ENCODE data around the gene ICAM2.

DNA sequence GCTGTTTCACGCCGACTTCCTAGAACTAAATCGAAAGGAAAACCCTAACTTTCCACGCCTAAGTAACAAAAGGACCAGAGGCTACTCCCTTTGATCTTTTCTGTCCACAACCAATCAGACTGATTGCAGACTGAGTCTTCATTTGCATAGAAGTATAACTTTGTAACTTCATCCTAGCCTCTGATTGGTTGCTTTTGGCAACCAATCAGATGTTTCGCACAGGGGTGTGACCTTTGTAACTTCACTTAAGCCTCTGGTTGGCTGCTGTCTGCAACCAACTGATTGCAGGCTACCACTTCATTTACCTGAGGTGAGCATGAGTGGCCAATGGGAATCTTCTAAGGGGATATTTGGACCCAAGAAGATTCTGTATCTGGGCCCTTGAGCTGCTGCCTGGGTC is 17.4 kb upstream of the ICAM2 start:
- TF ChIP-seq, protein P1, sequence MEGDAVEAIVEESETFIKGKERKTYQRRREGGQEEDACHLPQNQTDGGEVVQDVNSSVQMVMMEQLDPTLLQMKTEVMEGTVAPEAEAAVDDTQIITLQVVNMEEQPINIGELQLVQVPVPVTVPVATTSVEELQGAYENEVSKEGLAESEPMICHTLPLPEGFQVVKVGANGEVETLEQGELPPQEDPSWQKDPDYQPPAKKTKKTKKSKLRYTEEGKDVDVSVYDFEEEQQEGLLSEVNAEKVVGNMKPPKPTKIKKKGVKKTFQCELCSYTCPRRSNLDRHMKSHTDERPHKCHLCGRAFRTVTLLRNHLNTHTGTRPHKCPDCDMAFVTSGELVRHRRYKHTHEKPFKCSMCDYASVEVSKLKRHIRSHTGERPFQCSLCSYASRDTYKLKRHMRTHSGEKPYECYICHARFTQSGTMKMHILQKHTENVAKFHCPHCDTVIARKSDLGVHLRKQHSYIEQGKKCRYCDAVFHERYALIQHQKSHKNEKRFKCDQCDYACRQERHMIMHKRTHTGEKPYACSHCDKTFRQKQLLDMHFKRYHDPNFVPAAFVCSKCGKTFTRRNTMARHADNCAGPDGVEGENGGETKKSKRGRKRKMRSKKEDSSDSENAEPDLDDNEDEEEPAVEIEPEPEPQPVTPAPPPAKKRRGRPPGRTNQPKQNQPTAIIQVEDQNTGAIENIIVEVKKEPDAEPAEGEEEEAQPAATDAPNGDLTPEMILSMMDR (IDR thresholded peaks at IDR 0.05), result no peak
- TF ChIP-seq POLR2A (IDR thresholded peaks at IDR 0.05), result no peak
